ENCODE results near the gene OR6X1.

- TF ChIP-seq, protein P1, sequence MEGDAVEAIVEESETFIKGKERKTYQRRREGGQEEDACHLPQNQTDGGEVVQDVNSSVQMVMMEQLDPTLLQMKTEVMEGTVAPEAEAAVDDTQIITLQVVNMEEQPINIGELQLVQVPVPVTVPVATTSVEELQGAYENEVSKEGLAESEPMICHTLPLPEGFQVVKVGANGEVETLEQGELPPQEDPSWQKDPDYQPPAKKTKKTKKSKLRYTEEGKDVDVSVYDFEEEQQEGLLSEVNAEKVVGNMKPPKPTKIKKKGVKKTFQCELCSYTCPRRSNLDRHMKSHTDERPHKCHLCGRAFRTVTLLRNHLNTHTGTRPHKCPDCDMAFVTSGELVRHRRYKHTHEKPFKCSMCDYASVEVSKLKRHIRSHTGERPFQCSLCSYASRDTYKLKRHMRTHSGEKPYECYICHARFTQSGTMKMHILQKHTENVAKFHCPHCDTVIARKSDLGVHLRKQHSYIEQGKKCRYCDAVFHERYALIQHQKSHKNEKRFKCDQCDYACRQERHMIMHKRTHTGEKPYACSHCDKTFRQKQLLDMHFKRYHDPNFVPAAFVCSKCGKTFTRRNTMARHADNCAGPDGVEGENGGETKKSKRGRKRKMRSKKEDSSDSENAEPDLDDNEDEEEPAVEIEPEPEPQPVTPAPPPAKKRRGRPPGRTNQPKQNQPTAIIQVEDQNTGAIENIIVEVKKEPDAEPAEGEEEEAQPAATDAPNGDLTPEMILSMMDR (IDR thresholded peaks at IDR 0.05) = no peak
- TF ChIP-seq POLR2A (IDR thresholded peaks at IDR 0.05) = no peak
Measured at GRCh38 chr11:123729602-123730001, 24.7 kb downstream of the OR6X1 start.
